HUES64 (cell line): Measurements from ENCODE around the gene NGEF.

Source experiments
- H3K27ac ChIP-seq: 2 replicates; pipeline ENCODE4 v1.7.0; 2013; ENCODE audit warnings: low read depth, low read length, inconsistent platforms
- H3K27me3 ChIP-seq: 2 replicates; pipeline ENCODE4 v1.6.1; 2013; ENCODE audit warnings: mild to moderate bottlenecking, low read length; ENCODE audit not compliant: insufficient read depth
- H3K36me3 ChIP-seq: 2 replicates; pipeline ENCODE4 v1.6.1; 2013; ENCODE audit warnings: mild to moderate bottlenecking, low read length; ENCODE audit not compliant: insufficient read depth
- H3K4me1 ChIP-seq: 2 replicates; pipeline ENCODE4 v1.6.1; 2013; ENCODE audit warnings: mild to moderate bottlenecking, low read length, moderate library complexity; ENCODE audit not compliant: insufficient read depth
- H3K4me3 ChIP-seq: 2 replicates; pipeline ENCODE4 v1.5.1; 2013; ENCODE audit warnings: mild to moderate bottlenecking, low read length, moderate library complexity
- H3K9ac ChIP-seq: 2 replicates; pipeline ENCODE4 v1.6.1; 2013; ENCODE audit warnings: mild to moderate bottlenecking, low read depth, low read length
- H3K9me3 ChIP-seq: 2 replicates; pipeline ENCODE4 v1.6.1; 2013; ENCODE audit warnings: low read depth, low read length; ENCODE audit not compliant: insufficient read depth
- WGBS: fragments of 150-250, 120-280 bp; methylation state at CpG from one replicate; pipeline ENCODE4 v1.1.7; 2013; ENCODE audit warnings: missing lambda C conversion rate; 5-methylcytosine and 5-hydroxymethylcytosine counted together

NGEF gene

GRCh38 chr2:232891621-232892071 lies 121.4 kb downstream of the NGEF start:
- Histone ChIP-seq H3K9me3 (no peaks in the 10 kb centered on the region), H3K4me3 (no peak overlapping the region), H3K4me1 (peaks cover 9% of the 10 kb centered on the region; the same call in 1 of the 2 replicates), H3K27ac (no peak overlapping the region), H3K36me3 (no peaks in the 10 kb centered on the region), H3K27me3 (no peaks in the 10 kb centered on the region), H3K9ac (no peak overlapping the region)
- WGBS, result 87% methylated on average over 11 of the region's 11 CpGs

GRCh38 chr2:232890896-232891601 lies 122.0 kb downstream of the NGEF start:
- H3K4me3 ChIP-seq, result peak overlapping the region; percentile 12; the same call in 1 of the 2 replicates

GRCh38 chr2:232890536-232890895 lies 122.5 kb downstream of the NGEF start:
- H3K27ac ChIP-seq, result no peak overlapping the region
- peaks cover 9% of the 10 kb centered on the region; the same call in 1 of the 2 replicates for H3K4me1 ChIP-seq
- 81% methylated on average over 11 of the region's 11 CpGs for whole genome bisulfite sequencing
- no peaks in the 10 kb centered on the region for H3K9me3 ChIP-seq
- no peak overlapping the region for H3K9ac ChIP-seq
- H3K36me3 ChIP-seq, result no peaks in the 10 kb centered on the region
- H3K4me3 ChIP-seq, result 0 out of 2 replicates have a peak overlapping the region, but pooled peaks have one; percentile 12
- H3K27me3 ChIP-seq, result no peaks in the 10 kb centered on the region

More at GRCh38 chr2:232890896-232891601, 122.0 kb downstream of the NGEF start:
- H3K9me3 ChIP-seq, result no peaks in the 10 kb centered on the region
- H3K27ac ChIP-seq, result no peak overlapping the region
- no peak overlapping the region for H3K9ac ChIP-seq
- no peaks in the 10 kb centered on the region for H3K36me3 ChIP-seq
- 39% methylated on average over 23 of the region's 23 CpGs for WGBS
- no peaks in the 10 kb centered on the region for H3K27me3 ChIP-seq
- H3K4me1 ChIP-seq, result peaks cover 9% of the 10 kb centered on the region; the same call in 1 of the 2 replicates

GRCh38 chr2:232889876-232890401 lies 123.1 kb downstream of the NGEF start:
- no peak overlapping the region for H3K27ac ChIP-seq
- WGBS, result 89% methylated on average over 5 of the region's 5 CpGs
- H3K4me3 ChIP-seq, result no peak overlapping the region
- peaks cover 9% of the 10 kb centered on the region; the same call in 1 of the 2 replicates for H3K4me1 ChIP-seq
- no peaks in the 10 kb centered on the region for H3K27me3 ChIP-seq
- H3K9ac ChIP-seq, result no peak overlapping the region
- no peaks in the 10 kb centered on the region for H3K36me3 ChIP-seq
- no peaks in the 10 kb centered on the region for H3K9me3 ChIP-seq

- no peaks in the 10 kb centered on the region for H3K27me3 ChIP-seq
- no peak overlapping the region for H3K4me3 ChIP-seq
- no peak overlapping the region for H3K9ac ChIP-seq
- H3K4me1 ChIP-seq, result peaks cover 9% of the 10 kb centered on the region; the same call in 1 of the 2 replicates
- 94% methylated on average over 14 of the region's 14 CpGs for WGBS
- no peaks in the 10 kb centered on the region for H3K9me3 ChIP-seq
- no peak overlapping the region for H3K27ac ChIP-seq
- no peaks in the 10 kb centered on the region for H3K36me3 ChIP-seq
Measured at GRCh38 chr2:232888839-232889529, 124.1 kb downstream of the NGEF start.

GRCh38 chr2:232888099-232888836 lies 124.8 kb downstream of the NGEF start:
- Histone ChIP-seq H3K36me3 (no peaks in the 10 kb centered on the region), H3K9ac (no peak overlapping the region), H3K4me1 (peaks cover 9% of the 10 kb centered on the region; the same call in 1 of the 2 replicates), H3K27me3 (no peaks in the 10 kb centered on the region), H3K9me3 (no peaks in the 10 kb centered on the region), H3K27ac (no peak overlapping the region), H3K4me3 (no peak overlapping the region)
- WGBS, result 94% methylated on average over 21 of the region's 21 CpGs

- Histone ChIP-seq H3K27ac (no peak overlapping the region), H3K36me3 (no peaks in the 10 kb centered on the region), H3K9me3 (no peaks in the 10 kb centered on the region), H3K4me3 (no peak overlapping the region), H3K9ac (no peak overlapping the region), H3K4me1 (peaks cover 9% of the 10 kb centered on the region; the same call in 1 of the 2 replicates), H3K27me3 (no peaks in the 10 kb centered on the region)
- WGBS, result 81% methylated on average over 15 of the region's 15 CpGs
Measured at GRCh38 chr2:232887171-232887850, 125.7 kb downstream of the NGEF start.

GRCh38 chr2:232886632-232887031 lies 126.4 kb downstream of the NGEF start:
- Histone ChIP-seq H3K9me3 (no peaks in the 10 kb centered on the region), H3K4me3 (no peak overlapping the region), H3K9ac (no peak overlapping the region), H3K27me3 (no peaks in the 10 kb centered on the region), H3K36me3 (no peaks in the 10 kb centered on the region), H3K4me1 (peaks cover 9% of the 10 kb centered on the region; the same call in 1 of the 2 replicates), H3K27ac (no peak overlapping the region)
- 92% methylated on average over 7 of the region's 7 CpGs for WGBS

- Histone ChIP-seq H3K27me3 (no peaks in the 10 kb centered on the region), H3K4me3 (no peak overlapping the region), H3K9ac (no peak overlapping the region), H3K27ac (no peak overlapping the region), H3K36me3 (no peaks in the 10 kb centered on the region), H3K9me3 (no peaks in the 10 kb centered on the region), H3K4me1 (peaks cover 6% of the 10 kb centered on the region; the same call in 1 of the 2 replicates)
- WGBS, result 94% methylated on average over 10 of the region's 11 CpGs
Measured at GRCh38 chr2:232886176-232886575, 126.9 kb downstream of the NGEF start.

GRCh38 chr2:232885264-232885961 lies 127.6 kb downstream of the NGEF start:
- Histone ChIP-seq H3K9me3 (no peaks in the 10 kb centered on the region), H3K9ac (no peak overlapping the region), H3K27me3 (no peaks in the 10 kb centered on the region), H3K27ac (no peak overlapping the region), H3K4me1 (no peaks in the 10 kb centered on the region), H3K36me3 (no peaks in the 10 kb centered on the region), H3K4me3 (no peak overlapping the region)
- 91% methylated on average over 25 of the region's 25 CpGs for WGBS
